HepG2 (cell line): ENCODE data around the gene TREML4. TPM values are rescaled to one million over a fixed set of nuclear protein-coding genes. Genes with fewer than 3 reads are reported as not detected.

ENCODE experiments used
- ARNT ChIP-seq: fragments of 450-650 bp; IDR thresholded peaks from 2 replicates; pipeline ENCODE4 v1.6.1; 2017
- CTCF ChIP-seq: sonication (generic); formaldehyde crosslinking; IDR thresholded peaks from 2 replicates; pipeline ENCODE4 v1.5.0; 2020; ENCODE audit warnings: mild to moderate bottlenecking, missing genetic modification reagents, moderate library complexity
- DPF2 ChIP-seq: sonication (generic); formaldehyde crosslinking; IDR thresholded peaks from 2 replicates; pipeline ENCODE4 v1.4.0; 2020; ENCODE audit warnings: mild to moderate bottlenecking, low read depth, missing genetic modification reagents, borderline replicate concordance
- EP300 ChIP-seq, 3 experiments: sonication (generic) in 1 of 3; formaldehyde crosslinking in 1 of 3; IDR thresholded peaks; 2 replicates each; pipeline versions ENCODE4 v1.5.1 to v1.6.1; 2011 to 2020; ENCODE audit warnings: low read depth in 2 of 3, low read length in 2 of 3, borderline replicate concordance in 1 of 3, improper control_type of control experiment in 1 of 3, mild to moderate bottlenecking in 1 of 3, missing genetic modification reagents in 1 of 3, moderate library complexity in 1 of 3
- FOXA3 ChIP-seq: IDR thresholded peaks from 2 replicates; pipeline ENCODE4 v1.6.1; 2016; ENCODE audit warnings: missing genetic modification reagents, missing compliant biosample characterization
- HOXD1 ChIP-seq: sonication (generic); formaldehyde crosslinking; IDR thresholded peaks from 2 replicates; pipeline ENCODE4 v1.5.0; 2020; ENCODE audit warnings: missing genetic modification reagents
- KAT2B ChIP-seq: fragments of 150-350 bp; IDR thresholded peaks from 2 replicates; pipeline ENCODE4 v1.6.1; 2014; ENCODE audit warnings: low read depth, low read length, borderline replicate concordance
- MIER2 ChIP-seq: IDR thresholded peaks from 2 replicates; pipeline ENCODE4 v1.6.1; 2016; ENCODE audit warnings: missing biosample characterization, missing genetic modification reagents
- NR2F6 ChIP-seq, 2 experiments: IDR thresholded peaks; 2 replicates each; pipeline ENCODE4 v1.6.1; 2016; ENCODE audit warnings: antibody characterized with exemption in 1 of 2, mild to moderate bottlenecking in 1 of 2
- POLR2A ChIP-seq, 2 experiments: IDR thresholded peaks; 2 replicates each; pipeline ENCODE4 v1.6.1; 2011; ENCODE audit warnings: low read depth in 2 of 2, low read length in 2 of 2, mild to moderate bottlenecking in 1 of 2, moderate library complexity in 1 of 2; ENCODE audit not compliant: insufficient read depth in 1 of 2
- PRDM4 ChIP-seq: sonication (generic); formaldehyde crosslinking; IDR thresholded peaks from 2 replicates; pipeline ENCODE4 v1.9.0; 2021; ENCODE audit warnings: missing genetic modification reagents, borderline replicate concordance
- TFAP4 ChIP-seq: sonication (generic); IDR thresholded peaks from 2 replicates; pipeline ENCODE4 v1.6.1; 2016; ENCODE audit warnings: low read depth, borderline replicate concordance
- ZBTB49 ChIP-seq: sonication (generic); formaldehyde crosslinking; IDR thresholded peaks from 2 replicates; pipeline ENCODE4 v1.4.0; 2020; ENCODE audit warnings: missing genetic modification reagents, borderline replicate concordance
- ZNF317 ChIP-seq: sonication (generic); formaldehyde crosslinking; IDR thresholded peaks from 2 replicates; pipeline ENCODE4 v1.5.0; 2020; ENCODE audit warnings: mild to moderate bottlenecking, missing genetic modification reagents
- ZNF513 ChIP-seq: sonication (generic); formaldehyde crosslinking; conservative IDR thresholded peaks from 2 replicates; pipeline ENCODE4 v1.5.0; 2020; ENCODE audit warnings: missing genetic modification reagents
- ZNF550 ChIP-seq: sonication (generic); formaldehyde crosslinking; IDR thresholded peaks from 2 replicates; pipeline ENCODE4 v1.4.0; 2020; ENCODE audit warnings: mild to moderate bottlenecking, missing genetic modification reagents, borderline replicate concordance
- ZNF580 ChIP-seq: IDR thresholded peaks from 2 replicates; pipeline ENCODE4 v1.6.1; 2016; ENCODE audit warnings: low read depth, borderline replicate concordance
- ZNF674 ChIP-seq: sonication (generic); formaldehyde crosslinking; IDR thresholded peaks from 2 replicates; pipeline ENCODE4 v1.5.0; 2020; ENCODE audit warnings: low read depth, mild to moderate bottlenecking, missing genetic modification reagents
- ZSCAN12 ChIP-seq: sonication (generic); formaldehyde crosslinking; IDR thresholded peaks from 2 replicates; pipeline ENCODE4 v1.9.0; 2021; ENCODE audit warnings: mild to moderate bottlenecking, missing genetic modification reagents
- ZSCAN9 ChIP-seq: IDR thresholded peaks from 2 replicates; pipeline ENCODE4 v1.6.1; 2016; ENCODE audit warnings: borderline replicate concordance
- polyA plus RNA-seq, 8 experiments: library from polyadenylated mRNA; depleted of rRNA in 3 of 8; stranded (reverse) in 7 of 8; unstranded in 1 of 8; fragments of >200 nt; fragmentation: Illumina TruSeq in 4 of 8; extraction: Trizol in 4 of 8; gene quantifications; 2 replicates each; pipeline versions ENCODE4 v1.2.1 to v1.2.3, GENCODE V29; 2011 to 2016; ENCODE audit warnings: low read depth in 4 of 8, missing spikeins in 1 of 8, mixed read lengths in 1 of 8; ENCODE audit not compliant: insufficient read depth in 1 of 8
- total RNA-seq, 5 experiments: library from RNA; depleted of rRNA; stranded (reverse); fragments of >200 nt; fragmentation: Illumina TruSeq; extraction: Trizol; gene quantifications; 2 replicates each; pipeline ENCODE4 v1.2.3, GENCODE V29; 2016; ENCODE audit warnings: low read depth in 1 of 5

TREML4 gene
- total and polyA plus RNA-seq, 2 of the 13 experiments (the other 11 are each of a cell fraction or from before 2014, with no cell fraction given): not detected

DNA sequence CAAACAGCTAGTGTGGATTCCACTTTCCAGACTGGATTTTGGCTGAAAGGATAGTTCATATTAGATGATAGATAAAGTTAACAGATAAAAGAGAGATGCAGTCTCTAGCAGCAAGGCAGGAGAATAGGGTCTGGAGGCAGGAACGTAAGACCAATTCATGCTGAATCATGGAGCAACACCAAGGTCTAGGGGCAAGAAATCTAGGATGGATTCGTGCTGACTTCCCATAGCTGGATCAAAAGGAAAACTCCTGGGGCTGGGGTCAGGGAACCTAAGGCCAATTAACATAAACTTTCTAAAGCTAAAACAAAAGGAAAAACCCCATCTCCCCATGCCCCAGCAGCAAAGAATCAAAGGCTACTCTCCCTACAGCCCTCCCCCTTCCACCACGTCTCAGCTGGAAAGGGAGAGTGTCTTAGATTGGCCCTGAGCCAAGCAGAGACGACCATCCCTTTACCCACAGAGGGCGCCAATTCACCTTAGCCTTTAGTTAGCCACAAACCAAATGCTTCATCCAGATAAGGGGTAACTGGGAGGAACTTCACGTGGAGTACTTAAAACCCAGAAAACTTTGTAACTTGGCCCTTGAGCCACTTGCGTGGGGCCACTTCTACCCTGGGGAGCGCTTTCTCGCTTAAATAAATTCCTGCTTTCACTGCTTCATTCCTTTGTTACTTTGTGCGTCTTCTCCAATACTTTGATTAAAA is 50.7 kb downstream of the TREML4 start (continued):
- TF ChIP-seq ZNF674 (CRISPR knock-in tag) (no peak), POLR2A (IDR thresholded peaks at IDR 0.05; ENCODE audit: insufficient read depth in 1 of 2, low read depth in 2 of 2, low read length in 2 of 2) (no peak), ZBTB49 (CRISPR knock-in tag) (no peak), ZNF550 (CRISPR knock-in tag) (no peak), EP300 (IDR thresholded peaks at IDR 0.05; ENCODE audit: low read depth in 2 of 2, low read length in 2 of 2) (no peak), EP300 (CRISPR knock-in tag; IDR thresholded peaks at IDR 0.05; ENCODE audit: borderline replicate concordance) (no peak), TFAP4 (peak; percentile 87), CTCF (CRISPR knock-in tag) (peak; percentile 80), ZNF513 (CRISPR knock-in tag) (no peak), ARNT (no peak), FOXA3 (CRISPR knock-in tag) (no peak), ZSCAN9 (CRISPR knock-in tag) (no peak), PRDM4 (CRISPR knock-in tag) (no peak), ZNF317 (CRISPR knock-in tag) (no peak), ZNF580 (CRISPR knock-in tag) (no peak), ZSCAN12 (no peak), KAT2B (no peak), NR2F6 (IDR thresholded peaks at IDR 0.05) (no peak), NR2F6 (CRISPR knock-in tag; IDR thresholded peaks at IDR 0.05) (0 out of 2 replicates have a peak, but pooled peaks have one; percentile 14), DPF2 (CRISPR knock-in tag) (no peak), MIER2 (CRISPR knock-in tag) (0 out of 2 replicates have a peak, but pooled peaks have one; percentile 54), HOXD1 (CRISPR knock-in tag) (no peak)
